PC-9 (cell line): ENCODE measurements around the gene DPH6.

ENCODE experiments used
- EZH2 ChIP-seq: fragments of 200-600 bp; sonication (generic); IDR thresholded peaks from 2 replicates; pipeline ENCODE4 v1.8.0; 2017; ENCODE audit warnings: antibody characterized with exemption, low read depth
- TF ChIP-seq, protein P1 (sequence below): fragments of 200-600 bp; sonication (generic); conservative IDR thresholded peaks from 2 replicates; pipeline ENCODE4 v1.6.1; 2017; ENCODE audit warnings: mixed run types, antibody characterized with exemption, mild to moderate bottlenecking, moderate library complexity

DNA sequence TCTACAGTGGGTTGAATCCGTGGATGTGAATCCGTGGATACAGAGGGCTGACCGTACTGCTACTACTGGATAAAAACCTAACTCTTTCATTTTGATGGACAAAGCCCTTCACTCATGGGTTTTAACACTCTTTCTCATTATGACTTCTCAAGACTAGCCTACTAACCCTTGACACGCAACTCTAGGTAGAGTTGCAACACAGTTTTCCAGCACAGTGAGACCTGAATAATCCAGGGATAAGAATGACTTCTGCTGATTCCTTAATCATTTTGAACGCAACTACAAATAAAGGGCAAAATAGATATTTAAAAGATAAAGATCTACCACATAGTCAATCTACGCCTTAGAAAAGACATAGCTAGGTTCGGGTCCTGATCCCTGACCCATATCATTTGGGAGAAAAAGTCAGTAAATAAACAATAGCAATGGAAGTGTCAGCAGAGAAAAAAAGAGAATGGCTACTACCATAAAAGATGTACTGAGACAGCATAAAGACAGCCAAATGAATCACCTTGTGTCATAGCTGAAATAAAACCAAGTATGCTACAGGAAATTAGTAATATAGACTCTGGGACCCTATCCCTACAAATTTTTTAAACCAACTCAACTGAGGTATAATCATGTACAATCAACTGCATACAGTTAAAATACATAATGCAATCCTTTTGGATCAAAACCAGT, 87.6 kb downstream of the DPH6 start:
- TF ChIP-seq, protein P1, sequence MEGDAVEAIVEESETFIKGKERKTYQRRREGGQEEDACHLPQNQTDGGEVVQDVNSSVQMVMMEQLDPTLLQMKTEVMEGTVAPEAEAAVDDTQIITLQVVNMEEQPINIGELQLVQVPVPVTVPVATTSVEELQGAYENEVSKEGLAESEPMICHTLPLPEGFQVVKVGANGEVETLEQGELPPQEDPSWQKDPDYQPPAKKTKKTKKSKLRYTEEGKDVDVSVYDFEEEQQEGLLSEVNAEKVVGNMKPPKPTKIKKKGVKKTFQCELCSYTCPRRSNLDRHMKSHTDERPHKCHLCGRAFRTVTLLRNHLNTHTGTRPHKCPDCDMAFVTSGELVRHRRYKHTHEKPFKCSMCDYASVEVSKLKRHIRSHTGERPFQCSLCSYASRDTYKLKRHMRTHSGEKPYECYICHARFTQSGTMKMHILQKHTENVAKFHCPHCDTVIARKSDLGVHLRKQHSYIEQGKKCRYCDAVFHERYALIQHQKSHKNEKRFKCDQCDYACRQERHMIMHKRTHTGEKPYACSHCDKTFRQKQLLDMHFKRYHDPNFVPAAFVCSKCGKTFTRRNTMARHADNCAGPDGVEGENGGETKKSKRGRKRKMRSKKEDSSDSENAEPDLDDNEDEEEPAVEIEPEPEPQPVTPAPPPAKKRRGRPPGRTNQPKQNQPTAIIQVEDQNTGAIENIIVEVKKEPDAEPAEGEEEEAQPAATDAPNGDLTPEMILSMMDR = no peak
- TF ChIP-seq EZH2 = no peak
